Naive B cell (primary cell): ENCODE results near the gene FBXW5. TPM values are rescaled to one million over a fixed set of nuclear protein-coding genes. Genes with fewer than 3 reads are reported as not detected.

Experiments used
- ATAC-seq, 2 donors: fragments of 150-1000 bp; cut with Tn5 transposase; 2 replicates each; pipeline ENCODE4 v1.10.0; 2021; ENCODE audit warnings: low read depth in 2 of 2, mild to moderate bottlenecking in 2 of 2, moderate library complexity in 2 of 2
- DNase-seq: peaks from one replicate; pipeline ENCODE4 v3.0.0; 2022
- H3K27ac Mint-ChIP-seq, 6 donors: one replicate each; pipeline ENCODE4 v1.8.0; 2020 to 2022; ENCODE audit warnings: mild to moderate bottlenecking in 6 of 6, mixed read lengths in 6 of 6, moderate library complexity in 5 of 6, inconsistent platforms in 2 of 6
- H3K27me3 Mint-ChIP-seq, 3 donors: one replicate each; pipeline ENCODE4 v1.8.0; 2021 to 2022; ENCODE audit warnings: mixed read lengths in 3 of 3, mild to moderate bottlenecking in 1 of 3
- H3K36me3 Mint-ChIP-seq, 2 donors: one replicate each; pipeline ENCODE4 v1.8.0; 2020 to 2022; ENCODE audit warnings: mixed read lengths in 2 of 2, inconsistent platforms in 1 of 2, mild to moderate bottlenecking in 1 of 2
- H3K4me1 Mint-ChIP-seq, 3 donors: one replicate each; pipeline ENCODE4 v1.8.0; 2020 to 2022; ENCODE audit warnings: mixed read lengths in 3 of 3, inconsistent platforms in 1 of 3, mild to moderate bottlenecking in 1 of 3, moderate library complexity in 1 of 3
- H3K4me3 Mint-ChIP-seq, 8 donors: one replicate each; pipeline ENCODE4 v1.8.0; 2020 to 2022; ENCODE audit warnings: mild to moderate bottlenecking in 8 of 8, mixed read lengths in 8 of 8, moderate library complexity in 8 of 8, inconsistent platforms in 2 of 8
- H3K9me3 Mint-ChIP-seq, 7 donors: one replicate each; pipeline ENCODE4 v1.8.0; 2020 to 2022; ENCODE audit warnings: mixed read lengths in 7 of 7, mild to moderate bottlenecking in 5 of 7, inconsistent platforms in 2 of 7, moderate library complexity in 1 of 7
- polyA plus RNA-seq, 6 donors: library from polyadenylated mRNA; unstranded; fragments of 300-500 nt; fragmentation: Illumina TruSeq; gene quantifications; one replicate each; pipeline ENCODE4 v1.2.3, GENCODE V29; 2021; ENCODE audit warnings: low read depth in 6 of 6

The FBXW5 gene
- polyA plus RNA-seq, 6 donors from 2014 or later = 48.2 to 105 (median 55.1) TPM

DNA sequence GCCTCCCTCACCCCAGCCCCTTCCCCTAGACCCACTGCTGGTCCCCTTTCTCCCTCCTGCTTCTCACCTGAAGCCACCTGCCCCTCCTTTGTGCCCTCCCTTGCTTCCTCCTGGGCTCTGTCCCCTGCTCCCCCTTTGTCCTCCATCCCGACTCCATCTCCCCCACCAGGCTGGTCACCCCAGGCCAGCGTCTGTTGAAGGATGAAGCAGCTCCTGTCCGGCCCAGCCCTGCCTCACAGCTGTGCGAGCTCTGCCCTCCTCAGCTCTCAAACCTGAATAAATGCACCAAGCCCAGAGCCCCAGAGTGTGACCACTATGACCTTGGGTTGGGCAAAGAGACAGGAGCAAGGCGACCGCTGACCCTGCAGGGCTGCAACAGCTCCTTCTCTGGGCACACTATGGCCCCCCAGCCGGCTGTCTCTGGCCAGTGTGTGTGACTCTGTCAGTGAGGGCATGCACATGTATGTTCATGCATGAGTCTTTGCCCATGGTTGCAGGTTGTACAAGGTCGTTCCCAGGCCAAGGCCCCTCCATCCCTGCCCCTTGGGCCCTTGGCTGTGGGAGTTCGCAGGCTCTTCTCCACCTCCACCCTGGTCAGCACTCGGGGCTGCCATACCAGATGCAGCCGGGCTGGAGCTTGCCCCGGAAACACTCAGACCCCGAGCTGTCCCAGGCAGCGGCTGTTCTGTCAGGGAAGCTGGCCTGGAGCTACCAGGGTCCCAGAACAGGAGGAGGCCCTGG lies 10.8 kb upstream of the FBXW5 start:
- DNase-seq = no peak
- peaks cover 0 to 9% of the 10 kb centered on the region in 2 donors for H3K36me3 Mint-ChIP-seq
- no peak overlapping the region for H3K4me3 Mint-ChIP-seq
- peaks cover 0 to 7% (median 0%) of the 10 kb centered on the region in 7 donors for H3K9me3 Mint-ChIP-seq
- ATAC-seq = no peak
- H3K4me1 Mint-ChIP-seq = peaks cover 0 to 8% (median 3%) of the 10 kb centered on the region in 3 donors
- H3K27ac Mint-ChIP-seq = peak overlapping the region in 2 of 6 donors; percentile 69 to 70
- H3K27me3 Mint-ChIP-seq = peaks cover 4 to 11% (median 10%) of the 10 kb centered on the region in 3 donors

DNA sequence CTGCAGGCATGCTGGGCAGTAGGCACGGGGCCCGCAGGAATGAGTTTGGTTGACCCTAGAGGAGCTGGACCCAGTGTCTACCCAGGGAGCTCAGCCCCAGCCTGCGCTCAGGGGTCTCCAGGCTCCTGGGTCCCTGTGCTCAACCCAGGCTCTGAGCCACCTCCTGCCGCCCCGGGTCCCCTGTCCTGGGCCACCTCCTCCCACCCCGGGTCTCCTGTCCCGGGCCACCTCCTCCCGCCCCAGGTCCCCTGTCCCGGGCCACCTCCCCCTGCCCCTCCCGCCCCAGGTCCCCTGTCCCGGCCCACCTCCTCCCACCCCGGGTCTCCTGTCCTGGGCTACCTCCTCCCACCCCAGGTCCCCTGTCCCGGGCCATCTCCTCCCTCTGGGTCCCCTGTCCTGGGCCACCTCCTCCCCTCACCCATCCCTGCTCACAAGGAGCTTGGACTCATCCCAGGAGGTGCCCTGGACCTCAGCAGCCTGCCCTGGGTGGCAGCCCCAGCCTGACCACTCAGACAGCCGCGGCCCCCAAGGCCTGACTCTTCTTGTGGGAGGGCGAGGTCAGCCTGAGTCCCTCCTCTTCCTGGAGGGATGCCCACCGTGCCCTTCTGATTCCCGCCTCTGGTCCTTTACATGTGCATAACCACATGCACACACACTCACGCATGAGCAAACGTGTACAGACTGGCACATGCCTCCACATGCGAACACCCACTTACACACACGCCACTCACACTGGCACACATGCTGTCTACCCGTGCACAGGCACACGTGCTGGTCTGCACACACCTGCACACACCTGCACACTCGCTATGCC lies 9.9 kb upstream of the FBXW5 start:
- H3K9me3 Mint-ChIP-seq = peaks cover 0 to 7% (median 0%) of the 10 kb centered on the region in 7 donors
- no peak for ATAC-seq

DNA sequence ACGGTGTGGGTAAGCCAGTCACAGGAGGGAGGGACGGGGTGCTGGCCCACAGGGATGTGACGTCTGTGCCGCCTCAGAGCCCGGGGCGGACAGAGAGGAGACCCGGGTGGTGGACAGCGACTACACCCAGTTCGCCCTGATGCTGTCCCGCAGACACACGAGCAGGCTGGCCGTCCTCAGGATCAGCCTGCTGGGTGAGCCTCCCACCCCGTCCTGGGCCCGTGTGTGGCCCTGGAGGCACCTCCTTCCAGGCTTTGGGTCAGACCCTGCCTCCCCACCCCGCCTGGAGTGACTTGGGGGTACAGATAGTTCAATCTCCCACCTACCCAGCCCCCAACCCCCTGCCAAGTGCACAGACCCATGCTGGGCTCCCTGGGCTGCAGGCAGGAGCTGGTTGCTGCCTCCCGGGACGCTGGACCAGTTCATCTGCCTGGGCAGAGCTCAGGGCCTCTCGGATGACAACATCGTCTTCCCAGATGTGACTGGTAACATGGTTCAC lies 9.3 kb upstream of the FBXW5 start:
- Mint-ChIP-seq H3K36me3 (peaks cover 0 to 9% of the 10 kb centered on the region in 2 donors), H3K9me3 (peaks cover 0 to 7% (median 0%) of the 10 kb centered on the region in 7 donors), H3K4me1 (peaks cover 2 to 14% (median 12%) of the 10 kb centered on the region in 3 donors), H3K27ac (no peak overlapping the region), H3K27me3 (peaks cover 4 to 11% (median 10%) of the 10 kb centered on the region in 3 donors), H3K4me3 (no peak overlapping the region)
- no peak for DNase-seq
- ATAC-seq = no peak

More for the DNA sequence above, 9.9 kb upstream of the FBXW5 start:
- H3K4me3 Mint-ChIP-seq = no peak overlapping the region
- peaks cover 0 to 9% of the 10 kb centered on the region in 2 donors for H3K36me3 Mint-ChIP-seq
- DNase-seq = no peak
- H3K27me3 Mint-ChIP-seq = peaks cover 4 to 11% (median 10%) of the 10 kb centered on the region in 3 donors
- peak overlapping the region in 1 of 6 donors; percentile 69 for H3K27ac Mint-ChIP-seq
- H3K4me1 Mint-ChIP-seq = peaks cover 0 to 12% (median 12%) of the 10 kb centered on the region in 3 donors

DNA sequence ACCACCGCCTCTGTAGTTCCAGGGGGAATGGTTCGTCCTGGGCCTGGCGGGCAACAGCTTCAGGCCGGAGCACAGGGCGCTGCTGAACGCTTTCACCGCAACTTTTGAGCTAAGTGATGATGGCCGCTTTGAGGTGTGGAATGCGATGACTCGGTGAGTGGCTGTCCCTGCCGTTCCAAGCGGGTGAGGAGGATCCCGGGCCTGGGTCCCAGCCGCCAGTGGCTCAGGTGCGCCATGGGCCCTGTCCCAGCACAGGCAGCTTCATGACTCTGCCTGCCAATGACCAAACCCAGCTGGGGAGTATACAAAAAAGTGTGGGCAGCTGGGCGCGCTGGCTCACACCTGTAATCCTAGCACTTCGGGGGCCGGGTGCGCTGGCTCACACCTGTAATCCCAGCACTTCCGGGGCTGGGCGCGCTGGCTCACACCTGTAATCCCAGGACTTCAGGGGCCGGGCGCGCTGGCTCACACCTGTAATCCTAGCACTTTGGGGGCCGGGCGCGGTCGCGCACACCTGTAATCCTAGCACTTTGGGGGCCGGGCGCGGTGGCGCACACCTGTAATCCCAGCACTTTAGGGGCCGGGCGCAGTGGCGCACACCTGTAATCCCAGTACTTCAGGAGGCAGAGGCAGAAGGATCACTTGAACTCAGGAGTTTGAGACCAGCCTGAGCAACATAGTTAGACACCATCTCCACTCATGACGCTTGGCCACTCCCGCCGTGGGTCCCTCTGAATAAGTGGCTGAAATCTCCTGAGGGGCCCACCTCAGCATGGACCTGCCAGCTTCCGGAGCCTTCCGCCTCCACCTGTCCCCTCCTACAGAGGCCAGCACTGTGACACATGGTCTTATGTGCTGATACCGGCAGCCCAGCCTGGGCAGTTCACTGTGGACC lies 8.6 kb upstream of the FBXW5 start:
- H3K27me3 Mint-ChIP-seq = peaks cover 4 to 11% (median 10%) of the 10 kb centered on the region in 3 donors
- H3K9me3 Mint-ChIP-seq = peaks cover 0 to 7% (median 0%) of the 10 kb centered on the region in 7 donors
- H3K36me3 Mint-ChIP-seq = peaks cover 0 to 9% of the 10 kb centered on the region in 2 donors
- H3K4me3 Mint-ChIP-seq = peak overlapping the region in 1 of 8 donors; percentile 27
- H3K27ac Mint-ChIP-seq = no peak overlapping the region
- H3K4me1 Mint-ChIP-seq = peaks cover 2 to 14% (median 12%) of the 10 kb centered on the region in 3 donors
- DNase-seq = no peak
- ATAC-seq = no peak

- Mint-ChIP-seq H3K9me3 (peaks cover 0 to 7% (median 0%) of the 10 kb centered on the region in 7 donors), H3K36me3 (peaks cover 0 to 9% of the 10 kb centered on the region in 2 donors), H3K27ac (no peak overlapping the region), H3K4me3 (no peak overlapping the region), H3K4me1 (peaks cover 2 to 14% (median 12%) of the 10 kb centered on the region in 3 donors), H3K27me3 (peaks cover 4 to 11% (median 10%) of the 10 kb centered on the region in 3 donors)
- DNase-seq (no peak), ATAC-seq (no peak)
These were observed 7.8 kb upstream of the FBXW5 start for GRCh38 chr9:136952321-136952850.

- Mint-ChIP-seq H3K36me3 (peaks cover 0 to 6% of the 10 kb centered on the region in 2 donors), H3K4me3 (peak within 1 kb of the TSS in 5 of 8 donors; percentile 9 to 88 (median 29)), H3K9me3 (peaks cover 0 to 4% (median 0%) of the 10 kb centered on the region in 7 donors), H3K27ac (no peak within 1 kb of the TSS), H3K27me3 (peaks cover 3 to 11% (median 6%) of the 10 kb centered on the region in 3 donors), H3K4me1 (peaks cover 2 to 14% (median 10%) of the 10 kb centered on the region in 3 donors)
- ATAC-seq (no peak), DNase-seq (no peak)
These were observed 7.2 kb upstream of the FBXW5 start, which contains the start of gene LCN12 for GRCh38 chr9:136951541-136952320. Gene LCN12, plus strand, starts transcription at chr9:136952273. Its CDS starts 55 bp downstream, at chr9:136952328.

DNA sequence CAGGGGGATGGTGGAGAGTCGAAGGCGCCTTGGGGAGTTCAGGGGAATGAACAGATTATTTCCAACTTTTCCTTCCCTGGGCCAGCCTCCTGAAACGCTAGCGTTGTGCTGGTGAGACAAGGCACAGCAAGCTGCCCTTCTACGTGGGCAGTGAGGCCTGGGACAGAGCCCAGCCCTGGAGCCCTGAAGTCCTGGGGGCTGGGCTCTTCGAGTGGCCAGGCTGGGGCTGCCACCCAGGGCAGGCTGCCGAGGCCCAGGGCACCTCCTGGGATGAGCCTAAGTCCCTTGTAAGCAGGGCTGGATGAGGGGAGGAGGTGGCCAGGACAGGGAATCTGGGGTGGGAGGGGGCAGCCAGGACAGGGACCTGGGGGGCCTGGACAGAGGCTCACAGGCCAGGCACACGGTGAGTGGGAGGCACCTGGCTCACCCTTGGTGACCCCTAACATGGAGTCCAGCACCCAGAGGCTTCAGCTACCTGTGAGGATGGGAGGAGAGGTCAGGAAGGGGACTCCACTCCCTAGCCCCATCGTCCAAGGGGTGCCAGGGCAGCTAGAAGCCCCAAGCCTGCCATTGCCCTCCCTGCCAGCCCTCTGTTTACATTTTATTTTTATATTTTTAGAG lies 6.2 kb upstream of the FBXW5 start:
- Mint-ChIP-seq H3K36me3 (no peaks in the 10 kb centered on the region), H3K27me3 (peaks cover 0 to 11% (median 0%) of the 10 kb centered on the region in 3 donors), H3K27ac (no peak overlapping the region), H3K9me3 (no peaks in the 10 kb centered on the region), H3K4me1 (peaks cover 2 to 14% (median 4%) of the 10 kb centered on the region in 3 donors), H3K4me3 (peak overlapping the region; percentile 80 to 92 (median 87))
- no peak for ATAC-seq
- no peak for DNase-seq

DNA sequence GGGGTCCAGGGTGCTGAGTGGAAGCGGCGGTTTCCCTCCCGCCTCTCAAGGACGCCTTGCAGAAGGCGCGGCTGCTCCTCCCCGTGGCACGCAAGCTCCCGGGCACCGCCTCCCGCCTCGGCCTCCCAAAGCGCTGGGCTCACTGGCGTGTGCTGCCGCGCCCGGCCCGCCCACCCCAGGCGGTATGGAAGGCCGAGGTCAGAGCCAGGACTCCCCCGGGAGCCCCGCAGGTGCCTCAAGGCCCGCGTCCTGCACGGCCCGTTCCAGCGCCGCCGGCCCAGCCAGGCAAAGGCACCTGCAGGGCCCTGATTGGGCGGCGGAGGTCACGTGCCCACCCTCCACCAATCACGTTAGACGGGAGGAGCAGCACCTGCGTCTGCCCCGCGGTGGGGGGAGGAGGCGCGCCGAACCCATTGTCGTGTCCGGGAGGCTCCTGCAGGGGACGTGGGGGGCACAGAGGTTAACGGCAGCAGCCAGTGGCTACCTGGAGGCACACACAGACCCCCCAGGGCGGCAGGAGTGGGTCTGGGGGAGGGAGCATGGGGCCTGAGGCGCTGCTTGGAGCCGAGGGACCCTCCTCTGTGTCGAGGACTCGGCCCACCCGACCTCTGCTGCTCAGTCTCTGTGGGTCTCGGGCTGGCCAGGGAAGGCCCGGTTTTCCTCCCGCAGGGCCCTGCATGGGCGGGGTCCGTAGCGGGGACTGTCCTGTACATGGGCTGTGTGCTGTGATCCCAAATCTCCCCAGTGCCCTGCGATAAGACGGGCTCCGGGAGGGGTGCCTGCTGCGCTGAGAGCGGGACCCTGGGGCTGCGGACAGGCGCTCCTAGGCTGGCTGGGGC lies 5.5 kb upstream of the FBXW5 start:
- H3K4me3 Mint-ChIP-seq = peak overlapping the region; percentile 80 to 93 (median 87)
- ATAC-seq (peak; percentile 97 to 98), DNase-seq (peak; percentile 95)
- peaks cover 2 to 14% (median 4%) of the 10 kb centered on the region in 3 donors for H3K4me1 Mint-ChIP-seq
- peak overlapping the region in 5 of 6 donors; percentile 47 to 89 (median 82) for H3K27ac Mint-ChIP-seq
- no peaks in the 10 kb centered on the region for H3K9me3 Mint-ChIP-seq
- no peaks in the 10 kb centered on the region for H3K36me3 Mint-ChIP-seq
- peaks cover 0 to 6% (median 0%) of the 10 kb centered on the region in 3 donors for H3K27me3 Mint-ChIP-seq

DNA sequence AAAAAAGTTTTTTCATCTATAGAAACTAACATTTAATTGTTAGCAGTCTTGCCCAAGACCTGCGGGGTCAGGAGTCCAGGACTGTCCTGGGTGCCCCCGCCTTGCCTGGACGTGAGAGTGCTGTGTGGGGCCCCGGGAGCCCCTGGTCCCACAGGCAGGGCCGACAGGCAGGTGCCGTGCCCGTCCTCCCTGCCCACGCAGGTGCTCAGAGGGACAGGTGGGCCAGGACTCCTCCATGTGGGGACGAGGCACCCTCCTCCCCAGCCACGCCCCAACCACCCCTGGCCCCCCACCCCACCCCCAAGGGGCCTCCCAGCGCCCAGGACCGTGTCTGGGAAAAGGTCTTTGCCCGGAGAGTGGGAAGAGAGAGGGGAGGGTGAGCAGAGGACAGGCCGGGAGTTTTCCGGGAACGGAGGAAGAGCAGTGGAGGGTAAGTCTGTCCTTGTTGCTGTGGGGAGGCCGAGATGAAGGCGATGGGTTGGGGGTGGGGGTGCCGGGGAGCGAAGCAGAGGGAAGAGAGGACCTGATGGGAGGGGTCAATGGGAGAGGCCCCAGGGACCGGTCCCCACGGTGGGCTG lies 4.8 kb upstream of the FBXW5 start:
- H3K4me1 Mint-ChIP-seq = peaks cover 6 to 20% (median 8%) of the 10 kb centered on the region in 3 donors
- H3K9me3 Mint-ChIP-seq = no peaks in the 10 kb centered on the region
- peak overlapping the region in 4 of 6 donors; percentile 59 to 89 (median 83) for H3K27ac Mint-ChIP-seq
- no peaks in the 10 kb centered on the region for H3K36me3 Mint-ChIP-seq
- H3K4me3 Mint-ChIP-seq = peak overlapping the region; percentile 75 to 93 (median 84)
- no peaks in the 10 kb centered on the region for H3K27me3 Mint-ChIP-seq
- no peak for ATAC-seq
- DNase-seq = no peak

GRCh38 chr9:136947955-136948510 lies 3.5 kb upstream of the FBXW5 start:
- Mint-ChIP-seq H3K9me3 (no peaks in the 10 kb centered on the region), H3K27ac (peak overlapping the region in 2 of 6 donors; percentile 57 to 90), H3K27me3 (no peaks in the 10 kb centered on the region), H3K4me3 (peak overlapping the region; percentile 47 to 88 (median 80)), H3K36me3 (no peaks in the 10 kb centered on the region), H3K4me1 (peaks cover 8 to 20% (median 10%) of the 10 kb centered on the region in 3 donors)
- no peak for DNase-seq
- no peak for ATAC-seq
